Frontal cortex (tissue), 4 donors: ENCODE measurements around the gene FAM83G. TPM values are rescaled to one million over a fixed set of nuclear protein-coding genes. Genes with fewer than 3 reads are reported as not detected.
"Not testable (repeated sequence)": the region's sequence is repeated elsewhere in the genome, so short reads cannot be mapped to it uniquely, and the experiment has no call there.

Experiments used
- DNase-seq, 2 donors: peaks; one replicate each; pipeline ENCODE4 v3.0.0; 2012; ENCODE audit warnings: low spot score in 2 of 2
- FAIRE-seq: peaks from 2 replicates; lab custom pipeline; 2012; peaks lifted over from hg19 to GRCh38; lab: Jason Lieb, UNC
- small RNA-seq: library from RNA; depleted of rRNA; stranded (forward); fragments of <200 nt; gene quantifications from one replicate; pipeline ENCODE3, GENCODE V24; 2014
- total RNA-seq: library from RNA; depleted of rRNA; stranded (reverse); fragments of >200 nt; gene quantifications from one replicate; pipeline ENCODE4 v1.2.3, GENCODE V29; 2014
- donor health status: control.
- donor health status: control.
- donor health status: control.

The FAM83G gene
- total RNA-seq, 1 donor from 2014 or later, result 0.41 TPM

- DNase-seq, result no peak
- no peak for FAIRE-seq
These were observed 71.2 kb downstream of the FAM83G start for GRCh38 chr17:18933102-18934058.

GRCh38 chr17:18932360-18933055, 72.1 kb downstream of the FAM83G start:
- DNase-seq (no peak), FAIRE-seq (no peak)

GRCh38 chr17:18928628-18929125, 75.9 kb downstream of the FAM83G start:
- FAIRE-seq, result no peak

GRCh38 chr17:18925187-18925586, 79.4 kb downstream of the FAM83G start:
- DNase-seq, result no peak
- FAIRE-seq, result no peak

More at GRCh38 chr17:18928628-18929125, 75.9 kb downstream of the FAM83G start:
- DNase-seq, result no peak

GRCh38 chr17:18922596-18922995, 82.0 kb downstream of the FAM83G start:
- FAIRE-seq, DNase-seq: not testable (repeated sequence)

- DNase-seq (no peak), FAIRE-seq (no peak)
These were observed 82.6 kb downstream of the FAM83G start for GRCh38 chr17:18921912-18922451.

GRCh38 chr17:18921485-18921884, 83.1 kb downstream of the FAM83G start:
- no peak for FAIRE-seq
- DNase-seq, result no peak

GRCh38 chr17:18920911-18921441, 83.6 kb downstream of the FAM83G start:
- FAIRE-seq, result no peak
- no peak for DNase-seq

- FAIRE-seq (no peak), DNase-seq (no peak)
These were observed 84.6 kb downstream of the FAM83G start for GRCh38 chr17:18919963-18920362.

Small RNA genes within 50 kb of the gene (small RNA-seq; reads per million reads assigned to genes)
- gene AC090286.3 (not detected), gene RF00324 (not detected)

Other genes starting within 250 kb of the FAM83G start
- 39.9 TPM for gene TVP23B, start 223.6 kb downstream of the FAM83G start, total RNA-seq
- 164 TPM for gene PRPSAP2, start 146.6 kb downstream of the FAM83G start, total RNA-seq
- gene SLC5A10, start 52.6 kb downstream of the FAM83G start, total RNA-seq, result not detected
- 1.6 TPM for gene GRAP, start 42.2 kb upstream of the FAM83G start, total RNA-seq
- gene GRAPL, start 122.8 kb upstream of the FAM83G start, total RNA-seq, result 1.2 TPM
- 53.0 TPM for gene EPN2, start 232.6 kb upstream of the FAM83G start, total RNA-seq